Testis (tissue), 2 donors: ENCODE data around the gene UBR3.

ENCODE experiments used
- CTCF ChIP-seq, 3 experiments: fragments of 450-650 bp in 2 of 3; fragments of 200-600 bp in 1 of 3; sonication (generic) in 1 of 3; IDR thresholded peaks; one replicate each; pipeline ENCODE4 v1.5.1; 2016 to 2019; ENCODE audit warnings: antibody characterized with exemption in 3 of 3, mild to moderate bottlenecking in 2 of 3, moderate library complexity in 1 of 3
- POLR2A ChIP-seq: fragments of 450-650 bp; IDR thresholded peaks from one replicate; pipeline ENCODE4 v1.6.1; 2017; ENCODE audit warnings: antibody characterized with exemption, mild to moderate bottlenecking, moderate library complexity

GRCh38 chr2:169983506-169983905 is 156.3 kb downstream of the UBR3 start:
- TF ChIP-seq CTCF (IDR thresholded peaks at IDR 0.05) (no peak), POLR2A (no peak)
